GM19468 (cell line): ENCODE data around the gene NXPH2.

Experiments used
- ATAC-seq: cut with Tn5 transposase; IDR thresholded peaks from one replicate; pipeline ENCODE4 v1.9.1; 2021; ENCODE audit warnings: mild to moderate bottlenecking, moderate library complexity, moderate number of reproducible peaks; ENCODE audit not compliant: unreplicated experiment; ENCODE audit errors: extremely low read depth

The NXPH2 gene

GRCh38 chr2:138779781-138780445 is at the start of gene NXPH2:
Gene NXPH2 (minus strand): TSS chr2:138780390. CDS start chr2:138780241, 149 bp downstream.
- ATAC-seq, result no peak

DNA sequence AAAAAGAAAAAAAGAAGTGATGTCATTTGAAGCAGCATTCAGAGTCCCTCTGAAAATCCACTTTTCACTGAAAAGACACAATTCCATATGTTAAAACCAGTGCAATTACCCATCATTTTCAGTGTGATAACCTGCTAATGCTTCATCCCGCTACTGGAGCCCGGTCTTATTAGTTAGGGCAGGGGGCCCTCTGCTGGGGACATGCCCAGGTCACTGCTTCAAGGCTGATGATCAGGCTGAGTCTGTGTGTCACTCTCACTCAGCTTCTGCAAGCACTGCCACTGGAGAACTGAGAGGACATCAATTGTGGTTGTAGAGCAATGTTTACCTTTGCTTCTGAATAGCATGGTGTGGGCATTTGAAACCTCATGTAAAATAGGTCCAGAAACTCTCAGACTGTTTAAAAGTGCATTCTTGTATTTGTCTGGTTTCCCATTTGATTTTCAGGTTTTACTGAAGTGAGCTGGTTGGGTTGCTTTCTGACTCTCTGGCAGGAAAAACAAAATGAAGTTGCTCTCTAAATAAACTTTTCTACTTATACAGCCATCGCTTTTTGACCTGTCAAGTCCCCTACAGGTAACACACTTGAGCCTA is 49.2 kb upstream of the NXPH2 start:
- peak; percentile 55 for ATAC-seq

- peak; percentile 63 for ATAC-seq
Measured at GRCh38 chr2:138827426-138828054, 47.4 kb upstream of the NXPH2 start.

DNA sequence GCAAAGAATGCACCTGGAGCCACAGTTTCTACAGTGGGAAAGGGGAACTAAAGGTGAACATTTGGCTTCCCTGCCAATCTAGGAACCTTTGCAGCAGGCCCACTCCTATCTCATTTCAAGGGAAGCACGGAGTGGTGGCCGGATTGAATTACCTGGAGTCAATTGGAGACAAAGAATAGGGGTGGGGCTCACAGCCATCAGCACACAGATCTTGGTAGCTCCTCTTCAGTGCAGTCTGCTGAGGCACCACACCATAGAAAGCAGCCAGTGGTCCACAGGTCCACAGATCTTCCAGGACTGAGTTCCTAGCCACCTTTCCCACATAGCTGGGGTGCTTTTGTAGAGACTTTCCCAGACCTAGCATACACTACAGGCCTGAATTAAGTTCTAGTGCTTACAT is 43.5 kb upstream of the NXPH2 start:
- ATAC-seq, result no peak

DNA sequence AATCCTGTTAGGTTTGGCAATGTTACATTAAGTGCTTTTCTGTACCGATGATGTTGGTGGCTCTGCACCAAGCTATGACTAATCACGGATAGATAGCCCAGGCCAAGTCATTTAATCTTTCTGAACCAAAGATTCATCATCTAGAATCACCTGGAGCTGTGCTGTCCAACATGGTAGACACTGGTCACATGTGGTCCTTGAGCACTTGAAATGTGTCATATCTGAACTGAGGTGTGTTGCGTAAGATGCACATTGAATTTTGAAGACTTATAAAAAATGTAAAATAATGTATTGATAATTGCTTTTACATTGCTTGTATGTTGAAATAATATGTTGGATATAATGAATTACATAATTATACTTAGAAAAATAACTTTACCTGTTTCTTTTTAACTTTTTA is 39.8 kb upstream of the NXPH2 start:
- no peak for ATAC-seq

GRCh38 chr2:138818556-138818955 is 38.4 kb upstream of the NXPH2 start:
- no peak for ATAC-seq

DNA sequence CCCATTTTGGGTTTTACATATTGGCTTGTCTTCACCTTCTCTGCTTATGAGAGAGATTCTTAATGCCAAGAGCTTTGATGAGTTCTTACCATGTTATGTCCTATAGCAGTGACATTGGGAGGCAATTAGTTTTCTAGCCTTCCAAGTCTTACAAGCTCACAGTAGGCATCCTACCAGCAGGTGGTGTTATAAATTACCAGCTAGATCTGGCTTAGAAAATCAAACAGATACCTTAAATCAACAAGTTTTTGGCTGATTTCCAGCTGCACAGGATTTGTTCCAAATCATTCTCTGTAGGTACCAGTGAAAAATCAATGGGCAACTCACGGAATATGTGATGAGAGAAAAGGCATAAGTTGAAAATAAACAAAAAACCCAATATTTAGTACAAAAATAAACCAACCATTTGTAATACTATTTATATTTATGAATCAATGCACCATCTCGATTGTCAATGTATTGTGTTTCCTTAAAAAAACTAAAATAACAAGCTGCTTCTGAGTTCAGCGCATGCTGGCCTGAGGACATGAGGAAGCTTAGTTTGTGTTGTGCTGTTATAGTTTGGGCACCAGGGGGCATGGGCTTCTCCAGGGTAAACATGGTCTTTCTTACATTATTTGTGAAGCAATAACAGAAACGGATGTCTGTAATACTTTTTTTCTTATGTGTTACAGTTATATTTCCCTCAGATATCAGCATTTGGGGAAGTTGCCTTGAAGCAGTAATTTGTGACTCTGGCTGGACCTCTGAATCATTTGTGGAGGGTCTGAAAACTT is 34.1 kb upstream of the NXPH2 start:
- ATAC-seq, result no peak

DNA sequence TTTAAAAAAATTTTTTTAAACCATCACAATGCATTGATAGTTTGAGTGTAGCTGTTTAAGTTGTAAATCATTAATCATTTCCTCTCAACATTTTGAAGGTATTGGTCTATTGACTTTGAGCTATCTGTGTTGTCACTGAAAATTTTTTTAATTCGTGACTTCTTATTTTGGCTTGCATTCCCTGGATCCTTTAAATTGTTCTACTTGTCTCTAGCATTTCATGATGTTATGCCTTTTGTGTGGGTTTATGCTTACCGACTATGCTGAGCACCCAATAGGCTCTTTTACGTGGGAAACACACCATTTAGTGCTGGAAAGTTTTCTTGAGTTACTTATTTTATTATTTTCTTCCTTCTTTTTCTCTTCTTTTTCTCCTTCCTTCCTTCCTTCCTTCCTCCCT is 31.2 kb upstream of the NXPH2 start:
- no peak for ATAC-seq

DNA sequence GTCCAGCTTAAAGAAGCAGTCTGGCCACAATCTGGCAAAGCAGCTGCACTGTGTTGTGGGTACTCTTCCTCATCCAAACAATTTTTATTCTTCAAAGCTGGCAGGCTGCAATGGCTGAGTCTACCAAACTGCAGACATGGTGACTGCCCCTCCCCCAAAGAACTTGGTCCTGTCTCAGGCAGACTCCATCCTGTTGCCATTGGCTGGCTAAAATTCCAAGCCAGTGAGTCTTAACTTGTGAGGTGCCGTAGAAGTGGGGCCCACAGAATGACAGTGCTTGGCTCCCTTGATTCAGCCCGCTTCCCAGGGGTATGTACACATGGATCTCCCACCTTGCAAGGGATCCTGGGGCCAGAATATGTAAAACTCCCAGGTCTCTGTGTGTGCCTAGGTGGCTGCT is 14.5 kb upstream of the NXPH2 start:
- ATAC-seq, result no peak

DNA sequence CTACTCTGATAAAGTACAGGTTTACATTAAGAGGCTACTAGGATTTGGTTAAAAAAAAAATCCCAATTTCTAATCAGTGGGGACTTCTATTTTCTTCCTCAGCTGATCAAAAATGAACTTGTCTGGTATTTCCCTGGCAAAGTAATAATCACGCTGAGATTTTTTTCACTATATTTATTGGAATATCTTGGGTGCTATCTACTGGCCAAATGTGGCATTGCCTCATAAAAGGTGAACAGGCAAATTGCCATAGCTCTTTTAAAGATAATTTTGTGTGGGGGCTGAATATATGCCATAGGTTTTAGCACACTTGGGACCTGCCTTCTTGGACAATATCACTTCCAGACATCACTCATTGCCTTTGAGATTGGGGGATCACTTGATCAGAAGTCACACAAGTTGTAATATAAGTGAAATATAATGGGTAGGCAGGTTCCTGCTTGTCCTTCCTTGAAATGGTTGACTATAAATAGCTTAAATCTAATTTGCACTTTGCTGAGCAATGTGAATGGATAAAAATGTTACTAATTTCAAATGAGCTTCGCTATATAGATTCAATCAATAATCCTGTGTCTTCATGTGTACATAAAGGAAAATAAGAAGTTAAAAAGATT is 7.0 kb upstream of the NXPH2 start:
- no peak for ATAC-seq

- ATAC-seq, result no peak
Measured at GRCh38 chr2:138782383-138782782, 2.2 kb upstream of the NXPH2 start.

DNA sequence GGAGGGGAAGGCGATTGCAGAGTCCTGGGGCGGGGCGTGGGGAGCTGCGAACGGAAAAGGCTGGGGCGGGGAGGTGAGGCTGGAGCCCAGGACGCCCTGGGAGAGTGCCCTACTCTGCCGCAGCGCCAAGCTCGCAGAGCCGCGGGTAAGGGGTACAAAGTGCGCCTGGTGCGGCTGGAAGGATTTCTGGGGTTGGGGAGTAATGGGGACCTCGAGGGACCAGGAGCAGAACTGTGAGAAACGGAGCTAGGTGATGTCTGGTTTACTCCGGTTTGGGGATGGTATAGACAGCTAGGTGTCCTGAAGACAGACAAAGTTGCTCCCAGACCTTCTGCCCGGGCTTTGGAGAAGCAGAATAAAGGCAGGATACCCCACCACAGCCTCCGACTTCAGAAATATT is 718 bp upstream of the NXPH2 start:
- no peak for ATAC-seq

- no peak for ATAC-seq
Measured at GRCh38 chr2:138780446-138780880, 273 bp upstream of the NXPH2 start.

GRCh38 chr2:138779406-138779780 is 797 bp downstream of the NXPH2 start:
- ATAC-seq, result no peak

GRCh38 chr2:138777996-138778395 is 2.2 kb downstream of the NXPH2 start:
- no peak for ATAC-seq

DNA sequence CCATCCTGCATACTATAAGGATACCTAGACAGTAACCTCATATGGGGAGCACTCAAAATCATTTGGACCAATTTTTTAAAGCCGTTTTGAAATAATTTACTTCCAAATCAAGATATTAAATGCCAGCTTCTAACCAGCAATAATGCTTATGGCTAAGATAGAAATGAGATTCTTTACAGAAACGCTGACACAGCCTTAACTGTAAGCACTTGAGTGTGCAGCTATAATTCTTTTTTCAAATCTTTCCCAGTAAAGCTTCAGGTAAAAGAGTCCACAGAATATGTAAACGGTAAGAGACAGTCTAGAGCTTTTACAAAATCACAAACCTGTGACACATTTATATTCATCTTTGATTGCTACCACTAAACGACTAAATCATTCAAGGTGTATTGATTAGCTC is 4.5 kb downstream of the NXPH2 start:
- ATAC-seq, result no peak

GRCh38 chr2:138771534-138771933 is 8.7 kb downstream of the NXPH2 start:
- no peak for ATAC-seq

GRCh38 chr2:138767101-138767500 is 13.1 kb downstream of the NXPH2 start:
- no peak for ATAC-seq

- ATAC-seq, result no peak
Measured at GRCh38 chr2:138766464-138766863, 13.7 kb downstream of the NXPH2 start.

- ATAC-seq, result no peak
Measured at GRCh38 chr2:138763971-138764370, 16.2 kb downstream of the NXPH2 start.

GRCh38 chr2:138762533-138762932 is 17.7 kb downstream of the NXPH2 start:
- no peak for ATAC-seq
